Kidney epithelial cell (primary cell): ENCODE data around the gene ADGRG1. TPM values are rescaled to one million over a fixed set of nuclear protein-coding genes. Genes with fewer than 3 reads are reported as not detected.

Source experiments
- DNase-seq: peaks from one replicate; pipeline ENCODE4 v3.0.0-alpha.2; 2010; ENCODE audit warnings: low read depth
- H3K27me3 ChIP-seq: 2 replicates; pipeline ENCODE4 v1.6.0; 2011; ENCODE audit warnings: low read length; ENCODE audit not compliant: control insufficient read depth, insufficient read depth
- H3K36me3 ChIP-seq: 2 replicates; pipeline ENCODE4 v1.5.1; 2011; ENCODE audit warnings: low read length; ENCODE audit not compliant: control insufficient read depth, insufficient read depth
- H3K4me3 ChIP-seq: 2 replicates; pipeline ENCODE4 v1.5.1; 2011; ENCODE audit warnings: low read depth, mild to moderate bottlenecking, control low read depth, low read length
- CTCF ChIP-seq: IDR thresholded peaks from 2 replicates; pipeline ENCODE4 v1.5.1; 2011; ENCODE audit warnings: mild to moderate bottlenecking, moderate library complexity, low read length, control low read depth, inconsistent platforms; ENCODE audit not compliant: insufficient read depth, poor library complexity, severe bottlenecking
- total RNA-seq: library from RNA; depleted of rRNA; stranded (reverse); fragments of >200 nt; gene quantifications from 2 replicates; pipeline ENCODE4 v1.2.3, GENCODE V29; 2015

ADGRG1 gene
- total RNA-seq = 143 and 150 TPM in 2 replicates

GRCh38 chr16:57628008-57628781 is at the start of gene ADGRG1:
ADGRG1 (plus strand) TSS chr16:57628630; CDS start chr16:57650288, 21,658 bp downstream.
- Histone ChIP-seq H3K27me3 (no peaks in the 10 kb centered on the region), H3K4me3 (peak within 1 kb of the TSS; percentile 44), H3K36me3 (no peaks in the 10 kb centered on the region)
- peak; percentile 95 for DNase-seq
- peak; percentile 19 for TF ChIP-seq CTCF

DNA sequence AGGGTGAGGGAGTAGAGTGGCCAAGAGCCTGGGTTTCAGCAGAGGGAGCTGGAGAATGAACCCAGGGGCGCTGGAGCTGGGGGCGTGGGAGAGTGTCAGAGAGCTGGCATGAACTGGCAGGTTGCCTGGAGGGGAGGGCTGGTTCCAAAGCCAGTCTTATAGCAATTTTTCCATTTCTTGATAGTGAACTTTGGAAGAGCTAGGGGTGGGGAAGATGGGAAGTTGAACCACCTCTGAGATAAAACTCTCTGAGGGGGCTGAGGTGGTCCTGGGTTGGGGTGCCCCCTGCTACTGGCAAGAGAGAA is 49.1 kb upstream of the ADGRG1 start:
- TF ChIP-seq CTCF = no peak
- no peak for DNase-seq
- no peaks in the 10 kb centered on the region for H3K27me3 ChIP-seq
- H3K36me3 ChIP-seq = no peaks in the 10 kb centered on the region
- H3K4me3 ChIP-seq = no peak overlapping the region

DNA sequence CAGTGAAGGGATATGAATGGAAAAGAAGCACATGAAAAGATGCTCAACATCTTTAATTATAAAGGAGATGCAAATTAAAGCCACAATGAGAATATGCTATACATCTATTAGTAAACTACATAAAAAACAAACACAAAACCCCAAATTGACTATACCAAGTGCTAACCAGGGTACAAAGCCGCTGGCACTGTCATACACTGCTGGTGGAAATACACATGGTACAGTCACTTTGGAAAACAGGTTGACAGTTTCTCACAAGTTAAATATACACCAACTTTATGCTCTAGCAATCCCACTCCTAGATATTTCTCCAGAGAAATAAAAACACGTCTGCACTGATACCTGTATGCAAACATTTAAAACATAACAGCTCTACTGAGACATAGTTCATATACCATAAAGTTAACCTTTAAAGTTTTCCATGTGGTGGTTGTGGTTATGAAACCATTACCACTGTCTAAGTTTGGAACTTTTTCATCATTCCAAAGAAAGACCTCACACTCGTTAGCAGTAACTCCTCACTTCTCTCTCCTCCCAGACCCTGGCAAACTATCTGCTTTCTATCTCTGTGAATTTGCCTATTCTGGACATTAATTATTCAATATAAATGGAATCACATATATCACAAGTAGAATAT is 43.3 kb upstream of the ADGRG1 start:
- Histone ChIP-seq H3K27me3 (no peaks in the 10 kb centered on the region), H3K36me3 (no peaks in the 10 kb centered on the region), H3K4me3 (no peak overlapping the region)
- DNase-seq = no peak
- TF ChIP-seq CTCF = no peak

DNA sequence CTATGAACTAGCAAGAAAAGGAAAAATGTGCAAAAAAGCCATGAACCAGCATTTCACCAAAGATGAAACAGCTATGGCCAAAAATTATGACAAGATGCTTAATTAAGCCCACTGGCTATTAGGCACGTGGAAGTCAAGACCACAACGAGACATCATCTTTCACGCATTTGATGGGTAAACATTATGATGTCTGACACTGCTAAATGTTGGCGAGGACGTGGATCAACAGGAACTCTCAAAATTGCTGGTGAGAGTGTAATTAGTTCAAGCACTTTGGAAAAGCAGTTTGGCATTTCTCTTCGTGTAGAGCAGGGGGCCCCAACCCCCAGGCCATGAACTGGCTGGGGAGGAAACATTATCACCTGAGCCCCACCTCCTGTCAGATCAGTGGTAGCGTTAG is 39.6 kb upstream of the ADGRG1 start:
- Histone ChIP-seq H3K36me3 (no peaks in the 10 kb centered on the region), H3K27me3 (no peaks in the 10 kb centered on the region), H3K4me3 (no peak overlapping the region)
- DNase-seq = no peak
- no peak for TF ChIP-seq CTCF

GRCh38 chr16:57589374-57589773 is 39.1 kb upstream of the ADGRG1 start:
- TF ChIP-seq CTCF = no peak
- H3K4me3 ChIP-seq = no peak overlapping the region
- no peaks in the 10 kb centered on the region for H3K27me3 ChIP-seq
- DNase-seq = no peak
- no peaks in the 10 kb centered on the region for H3K36me3 ChIP-seq
